B cell (primary cell): ENCODE results near the gene CST7. TPM values are rescaled to one million over a fixed set of nuclear protein-coding genes. Genes with fewer than 3 reads are reported as not detected.

Source experiments
- ATAC-seq: fragments of 200-7000 bp; cut with Tn5 transposase; one replicate; pipeline ENCODE4 v1.10.0; 2021; ENCODE audit warnings: low read depth, mild to moderate bottlenecking, moderate number of reproducible peaks, moderate library complexity
- CTCF ChIA-PET: fragments of 350-600 bp; sonication (Branson Sonifier 250); formaldehyde crosslinking; loops from one replicate; lab custom pipeline; 2021; ENCODE audit warnings: antibody characterized with exemption, inconsistent platforms; lab: Charles Lee
- POLR2A ChIA-PET: fragments of 350-600 bp; sonication (Branson Sonifier 250); formaldehyde crosslinking; loops from one replicate; lab custom pipeline; 2021; ENCODE audit warnings: antibody characterized with exemption; lab: Charles Lee
- DNase-seq: peaks from one replicate; pipeline ENCODE4 v3.0.0; 2013
- H2AFZ ChIP-seq: 2 replicates; pipeline ENCODE4 v1.6.1; 2012; ENCODE audit warnings: mild to moderate bottlenecking, low read depth, low read length; ENCODE audit not compliant: insufficient read depth, poor library complexity, severe bottlenecking
- H3K27ac ChIP-seq, 2 donors: 1 replicate in 1 of 2; 2 replicates in 1 of 2; pipeline ENCODE4 v1.5.1; 2012 to 2013; ENCODE audit warnings: low read length in 2 of 2, mild to moderate bottlenecking in 2 of 2, moderate library complexity in 1 of 2
- H3K27me3 ChIP-seq, 4 experiments: fragments of 200-600 bp in 1 of 4; sonication (generic) in 1 of 4; replicated peaks in 1 of 4; 1 replicate in 2 of 4; 2 replicates in 2 of 4; pipeline versions ENCODE4 v1.6.1 to v1.7.0; 2013 to 2016; ENCODE audit warnings: low read length in 3 of 4, mild to moderate bottlenecking in 2 of 4, mixed read lengths in 1 of 4, moderate library complexity in 1 of 4; ENCODE audit not compliant: insufficient read depth in 4 of 4, control insufficient read depth in 3 of 4; ENCODE audit errors: control extremely low read depth in 1 of 4
- H3K36me3 ChIP-seq, 2 experiments: replicated peaks in 1 of 2; 1 replicate in 1 of 2; 2 replicates in 1 of 2; pipeline versions ENCODE4 v1.6.1 to v1.7.1; 2013; ENCODE audit warnings: low read length in 1 of 2; ENCODE audit not compliant: insufficient read depth in 2 of 2, control insufficient read depth in 1 of 2; ENCODE audit errors: control extremely low read depth in 1 of 2, extremely low read depth in 1 of 2
- H3K4me1 ChIP-seq, 2 donors: fragments of 200-600 bp in 1 of 2; sonication (generic) in 1 of 2; 1 replicate in 1 of 2; 2 replicates in 1 of 2; pipeline versions ENCODE4 v1.5.1 to v1.6.1; 2013 to 2017; ENCODE audit warnings: low read length in 2 of 2; ENCODE audit not compliant: control insufficient read depth in 2 of 2, insufficient read depth in 2 of 2
- H3K4me2 ChIP-seq: replicated peaks from 2 replicates; pipeline ENCODE3; 2012; ENCODE audit warnings: mild to moderate bottlenecking, low read depth, low read length; ENCODE audit not compliant: poor library complexity, severe bottlenecking
- H3K4me3 ChIP-seq, 5 experiments: fragments of 200-600 bp in 1 of 5; sonication (generic) in 1 of 5; 1 replicate in 3 of 5; 2 replicates in 2 of 5; pipeline versions ENCODE4 v1.5.1 to v1.7.0; 2011 to 2016; ENCODE audit warnings: low read length in 4 of 5, mild to moderate bottlenecking in 4 of 5, low read depth in 2 of 5, control low read depth in 1 of 5, moderate library complexity in 1 of 5; ENCODE audit not compliant: insufficient read depth in 1 of 5; ENCODE audit errors: control extremely low read depth in 1 of 5, extremely low read depth in 1 of 5
- H3K79me2 ChIP-seq: fragments of 200-600 bp; sonication (generic); one replicate; pipeline ENCODE4 v1.6.0; 2016; ENCODE audit warnings: low read length; ENCODE audit not compliant: control insufficient read depth, insufficient read depth
- H3K9ac ChIP-seq: fragments of 200-600 bp; sonication (generic); 2 replicates; pipeline ENCODE4 v1.6.1; 2017; ENCODE audit warnings: mild to moderate bottlenecking, low read length, moderate library complexity
- H3K9me3 ChIP-seq, 3 donors: one replicate each; pipeline versions ENCODE4 v1.6.1 to v1.7.1; 2013; ENCODE audit warnings: low read length in 2 of 3; ENCODE audit not compliant: control insufficient read depth in 2 of 3, insufficient read depth in 1 of 3; ENCODE audit errors: control extremely low read depth in 1 of 3
- H4K20me1 ChIP-seq: 2 replicates; pipeline ENCODE4 v1.6.0; 2012; ENCODE audit warnings: mild to moderate bottlenecking, low read length; ENCODE audit not compliant: insufficient read depth, control insufficient read depth, poor library complexity, severe bottlenecking
- H3K27ac Mint-ChIP-seq: one replicate; pipeline ENCODE4 v1.8.0; 2021; ENCODE audit warnings: mixed read lengths
- H3K27me3 Mint-ChIP-seq: one replicate; pipeline ENCODE4 v1.8.0; 2021; ENCODE audit warnings: mixed read lengths
- H3K4me1 Mint-ChIP-seq: one replicate; pipeline ENCODE4 v1.8.0; 2021; ENCODE audit warnings: mixed read lengths
- H3K4me3 Mint-ChIP-seq: one replicate; pipeline ENCODE4 v1.8.0; 2021; ENCODE audit warnings: mixed read lengths
- H3K9me3 Mint-ChIP-seq: one replicate; pipeline ENCODE4 v1.8.0; 2022; ENCODE audit warnings: mixed read lengths; ENCODE audit not compliant: insufficient read depth
- EZH2 ChIP-seq: IDR thresholded peaks from 2 replicates; pipeline ENCODE4 v1.6.1; 2012; ENCODE audit warnings: borderline replicate concordance, low read depth, mild to moderate bottlenecking, moderate library complexity, low read length; ENCODE audit not compliant: insufficient read depth, poor library complexity, severe bottlenecking
- WGBS: methylation state at CpG from one replicate; pipeline ENCODE4 v1.1.5; 2013; ENCODE audit warnings: missing lambda C conversion rate; ENCODE audit not compliant: insufficient coverage; 5-methylcytosine and 5-hydroxymethylcytosine counted together
- intact Hi-C: fragments of 100-400 bp; cut with micrococcal nuclease; formaldehyde crosslinking; loops from one replicate; pipeline ENCODE4 v1.10.0; 2022
- polyA plus RNA-seq: library from polyadenylated mRNA; depleted of rRNA; stranded (reverse); fragments of >200 nt; gene quantifications from 2 replicates; pipeline ENCODE4 v1.2.3, GENCODE V29; 2012
- total RNA-seq, 2 donors: library from RNA; stranded (reverse); fragments of 120-200 nt in 1 of 2; gene quantifications; 1 replicate in 1 of 2; 2 replicates in 1 of 2; pipeline versions ENCODE4 v1.2.3 to v1.2.4, GENCODE V29; 2013 to 2022
- TF ChIP-seq, protein P1 (sequence below): fragments of 200-600 bp; IDR thresholded peaks from one replicate; pipeline ENCODE4 v1.8.0; 2022; ENCODE audit warnings: antibody characterized with exemption, mild to moderate bottlenecking

Gene CST7
- total and polyA plus RNA-seq, 2 donors (not counting 1 experiment from before 2014, with no cell fraction given), result 0.94 to 3.4 TPM

DNA sequence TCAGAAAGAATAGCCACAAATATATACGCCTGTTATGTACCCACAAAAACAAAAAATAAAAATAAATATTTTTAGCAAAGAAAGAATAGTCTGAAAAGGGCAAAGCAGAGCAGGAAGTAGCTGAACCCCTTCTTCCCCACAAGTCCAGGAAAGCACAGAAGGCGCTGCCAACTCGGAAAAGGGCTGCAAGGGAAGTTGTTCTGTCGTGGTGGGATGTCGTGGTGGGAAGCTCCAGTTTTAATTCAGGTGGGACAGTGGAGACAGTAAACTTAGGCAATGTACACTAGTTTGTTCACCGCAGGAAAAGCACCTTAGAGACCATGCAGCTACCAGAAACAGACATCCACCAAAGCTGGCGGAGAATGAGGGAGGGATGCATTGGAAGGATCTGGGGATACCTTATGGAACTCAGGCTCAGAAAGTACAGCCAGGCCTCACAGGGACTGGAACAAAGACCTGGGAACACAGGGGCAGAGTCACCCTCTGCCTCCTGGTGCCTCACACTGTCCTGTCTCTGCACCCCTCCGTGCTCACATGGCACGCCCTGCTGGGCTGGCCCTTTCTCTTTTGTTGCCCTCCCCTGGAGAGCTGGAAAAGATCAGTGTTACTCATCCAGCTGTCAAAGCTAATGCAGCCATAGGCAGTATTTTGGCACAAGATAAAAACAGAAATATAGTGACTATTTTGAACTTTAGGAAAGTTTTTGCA is 46.8 kb downstream of the CST7 start:
- WGBS, result 88% methylated on average over 3 of the region's 9 CpGs
- H3K4me3 Mint-ChIP-seq, result no peak overlapping the region
- Histone ChIP-seq H3K36me3 (no peaks in the 10 kb centered on the region), H4K20me1 (no peaks in the 10 kb centered on the region), H3K27ac (no peak overlapping the region), H3K4me2 (no peak overlapping the region), H3K9me3 (no peaks in the 10 kb centered on the region), H3K4me1 (peaks cover 15 to 29% of the 10 kb centered on the region in 2 donors), H3K9ac (no peak overlapping the region), H3K4me3 (no peak overlapping the region), H2AFZ (no peak overlapping the region), H3K79me2 (peaks cover 15% of the 10 kb centered on the region), H3K27me3 (no peaks in the 10 kb centered on the region)
- no peak for ATAC-seq
- ChIA-PET POLR2A (interaction anchor here (0.5 to 1.0 kb wide), 2 partner anchors 69 to 701 kb away, joined by 3 to 4 read pairs; no protein-coding TSS in a partner anchor), CTCF (interaction anchor here (0.8 to 9.8 kb wide), 17 partner anchors 12 to 404 kb away, joined by 3 to 250 read pairs (median 5); partner anchors contain the start of gene ACSS1)
- peaks cover 39% of the 10 kb centered on the region for H3K4me1 Mint-ChIP-seq
- DNase-seq, result no peak
- intact Hi-C loops, result loop anchor here (1.0 kb wide), 3 partner anchors 69 to 403 kb away; no protein-coding TSS in a partner anchor
- H3K27me3 Mint-ChIP-seq, result no peaks in the 10 kb centered on the region
- TF ChIP-seq, protein P1, sequence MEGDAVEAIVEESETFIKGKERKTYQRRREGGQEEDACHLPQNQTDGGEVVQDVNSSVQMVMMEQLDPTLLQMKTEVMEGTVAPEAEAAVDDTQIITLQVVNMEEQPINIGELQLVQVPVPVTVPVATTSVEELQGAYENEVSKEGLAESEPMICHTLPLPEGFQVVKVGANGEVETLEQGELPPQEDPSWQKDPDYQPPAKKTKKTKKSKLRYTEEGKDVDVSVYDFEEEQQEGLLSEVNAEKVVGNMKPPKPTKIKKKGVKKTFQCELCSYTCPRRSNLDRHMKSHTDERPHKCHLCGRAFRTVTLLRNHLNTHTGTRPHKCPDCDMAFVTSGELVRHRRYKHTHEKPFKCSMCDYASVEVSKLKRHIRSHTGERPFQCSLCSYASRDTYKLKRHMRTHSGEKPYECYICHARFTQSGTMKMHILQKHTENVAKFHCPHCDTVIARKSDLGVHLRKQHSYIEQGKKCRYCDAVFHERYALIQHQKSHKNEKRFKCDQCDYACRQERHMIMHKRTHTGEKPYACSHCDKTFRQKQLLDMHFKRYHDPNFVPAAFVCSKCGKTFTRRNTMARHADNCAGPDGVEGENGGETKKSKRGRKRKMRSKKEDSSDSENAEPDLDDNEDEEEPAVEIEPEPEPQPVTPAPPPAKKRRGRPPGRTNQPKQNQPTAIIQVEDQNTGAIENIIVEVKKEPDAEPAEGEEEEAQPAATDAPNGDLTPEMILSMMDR, result no peak
- TF ChIP-seq EZH2, result no peak
- no peak overlapping the region for H3K27ac Mint-ChIP-seq
- no peaks in the 10 kb centered on the region for H3K9me3 Mint-ChIP-seq
